Ascending aorta (tissue), 2 donors: ENCODE measurements around the gene ASAP3. TPM values are rescaled to one million over a fixed set of nuclear protein-coding genes. Genes with fewer than 3 reads are reported as not detected.
"Not testable (repeated sequence)": the region's sequence is repeated elsewhere in the genome, so short reads cannot be mapped to it uniquely, and the experiment has no call there.

Experiments used
- DNase-seq, 2 donors: peaks; one replicate each; pipeline ENCODE4 v3.0.0-alpha.2; 2019; ENCODE audit warnings: low spot score in 2 of 2
- H3K27ac ChIP-seq, 2 donors: fragments of 200-600 bp; sonication (generic); one replicate each; pipeline ENCODE4 v1.5.1; 2016 to 2017; ENCODE audit warnings: mild to moderate bottlenecking in 1 of 2
- H3K27me3 ChIP-seq: fragments of 200-600 bp; sonication (generic); one replicate; pipeline ENCODE4 v1.5.1; 2017
- H3K36me3 ChIP-seq, 2 donors: fragments of 200-600 bp; sonication (generic); one replicate each; pipeline ENCODE4 v1.5.1; 2016
- H3K4me1 ChIP-seq, 2 donors: fragments of 200-600 bp; sonication (generic); one replicate each; pipeline ENCODE4 v1.5.1; 2016 to 2017; ENCODE audit warnings: mild to moderate bottlenecking in 1 of 2
- H3K4me3 ChIP-seq, 2 donors: fragments of 200-600 bp; sonication (generic); one replicate each; pipeline ENCODE4 v1.5.1; 2016 to 2017; ENCODE audit warnings: mild to moderate bottlenecking in 1 of 2
- H3K9me3 ChIP-seq, 2 donors: fragments of 200-600 bp; sonication (generic); one replicate each; pipeline ENCODE4 v1.5.1; 2016
- CTCF ChIP-seq, 3 experiments: fragments of 200-600 bp in 2 of 3; fragments of 450-650 bp in 1 of 3; sonication (generic) in 2 of 3; IDR thresholded peaks; one replicate each; pipeline ENCODE4 v1.5.1; 2016 to 2019; ENCODE audit warnings: antibody characterized with exemption in 3 of 3, mild to moderate bottlenecking in 1 of 3, moderate library complexity in 1 of 3
- intact Hi-C: fragments of 100-400 bp; cut with DNase I; formaldehyde crosslinking; loops from one replicate; pipeline ENCODE4 v1.15.1; 2023
- total RNA-seq: library from RNA; depleted of rRNA; stranded (reverse); fragments of >200 nt; gene quantifications from one replicate; pipeline ENCODE4 v1.1.0, GENCODE V29; 2016

Gene ASAP3
- total RNA-seq, 1 donor from 2014 or later, result 125 TPM

- no peak overlapping the region for H3K27ac ChIP-seq
- H3K27me3 ChIP-seq, result no peaks in the 10 kb centered on the region
- DNase-seq, result no peak
- no peak for TF ChIP-seq CTCF (IDR thresholded peaks at IDR 0.05)
- peaks cover 0 to 3% of the 10 kb centered on the region in 2 donors for H3K4me1 ChIP-seq
- H3K4me3 ChIP-seq, result no peak overlapping the region
- H3K9me3 ChIP-seq, result no peaks in the 10 kb centered on the region
- intact Hi-C loops, result loop anchor here (1.0 kb wide), 2 partner anchors 44 to 141 kb away; no protein-coding TSS in a partner anchor
- no peaks in the 10 kb centered on the region for H3K36me3 ChIP-seq
These were observed 12.7 kb upstream of the ASAP3 start for GRCh38 chr1:23496490-23497181.

GRCh38 chr1:23494836-23495235 is 10.9 kb upstream of the ASAP3 start:
- DNase-seq, intact Hi-C loops, H3K27me3 ChIP-seq, H3K27ac ChIP-seq, H3K9me3 ChIP-seq, H3K4me3 ChIP-seq, H3K36me3 ChIP-seq, H3K4me1 ChIP-seq: not testable (repeated sequence)

DNA sequence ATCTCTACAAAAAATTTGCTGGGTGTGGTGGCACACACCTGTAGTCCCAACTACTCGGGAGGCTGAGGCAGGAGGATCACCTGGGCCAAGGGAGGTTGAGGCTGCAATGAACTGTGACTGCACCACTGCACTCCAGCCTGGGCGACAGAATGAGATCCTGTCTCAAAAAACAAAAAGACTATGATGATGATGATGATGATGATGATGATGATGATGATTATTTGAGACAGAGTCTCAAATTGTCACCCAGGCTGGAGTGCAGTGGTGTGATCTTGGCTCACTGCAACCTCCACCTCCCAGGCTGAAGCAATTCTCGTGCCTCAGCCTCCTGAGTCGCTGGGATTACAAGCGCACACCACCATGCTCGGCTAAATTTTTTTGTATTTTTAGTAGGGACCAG is 8.8 kb upstream of the ASAP3 start:
- DNase-seq, H3K4me3 ChIP-seq, H3K27me3 ChIP-seq, H3K9me3 ChIP-seq, H3K27ac ChIP-seq, intact Hi-C loops, H3K36me3 ChIP-seq, H3K4me1 ChIP-seq: not testable (repeated sequence)

DNA sequence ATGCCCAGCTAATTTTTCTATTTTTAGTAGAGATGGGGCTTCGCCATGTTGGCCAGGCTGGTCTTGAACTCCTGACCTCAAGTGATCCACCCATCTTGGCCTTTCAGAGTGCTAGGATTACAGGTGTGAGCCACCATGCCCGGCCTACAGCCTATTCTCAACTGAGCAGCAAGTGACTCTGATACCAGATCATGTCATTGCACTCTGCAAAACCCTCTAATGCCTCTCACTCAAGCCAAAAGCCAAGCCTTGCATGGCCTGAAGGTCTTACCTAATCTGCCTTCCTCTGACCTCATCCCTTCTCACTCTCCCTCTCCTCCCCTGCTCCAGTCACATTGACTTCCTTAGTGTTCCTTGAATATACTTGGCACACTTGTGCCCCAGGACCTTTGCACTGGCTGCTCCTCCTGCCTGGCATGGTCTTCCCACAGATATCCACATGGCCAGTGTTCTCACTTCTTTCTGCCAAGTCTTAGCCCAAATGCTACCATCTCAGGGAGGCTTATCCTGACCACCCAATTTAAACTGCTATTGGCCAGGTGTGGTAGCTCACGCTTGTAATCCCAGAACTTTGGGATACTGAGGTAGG is 8.2 kb upstream of the ASAP3 start:
- H3K27ac ChIP-seq, result no peak overlapping the region
- intact Hi-C loops, result no loop called here
- H3K27me3 ChIP-seq, result no peaks in the 10 kb centered on the region
- H3K9me3 ChIP-seq, result no peaks in the 10 kb centered on the region
- TF ChIP-seq CTCF (IDR thresholded peaks at IDR 0.05), result no peak
- H3K36me3 ChIP-seq, result no peaks in the 10 kb centered on the region
- DNase-seq, result no peak
- peaks cover 0 to 1% of the 10 kb centered on the region in 2 donors for H3K4me1 ChIP-seq
- H3K4me3 ChIP-seq, result no peak overlapping the region

GRCh38 chr1:23489842-23490241 is 5.9 kb upstream of the ASAP3 start:
- no peak overlapping the region for H3K4me3 ChIP-seq
- no peak for DNase-seq
- H3K36me3 ChIP-seq, result no peaks in the 10 kb centered on the region
- H3K27me3 ChIP-seq, result no peaks in the 10 kb centered on the region
- no peaks in the 10 kb centered on the region for H3K9me3 ChIP-seq
- H3K27ac ChIP-seq, result no peak overlapping the region
- H3K4me1 ChIP-seq, result peaks cover 0 to 5% of the 10 kb centered on the region in 2 donors
- no peak for TF ChIP-seq CTCF (IDR thresholded peaks at IDR 0.05)
- intact Hi-C loops, result no loop called here

GRCh38 chr1:23485002-23485332 is 988 bp upstream of the ASAP3 start:
- no peaks in the 10 kb centered on the region for H3K36me3 ChIP-seq
- DNase-seq, result no peak
- H3K27me3 ChIP-seq, result no peaks in the 10 kb centered on the region
- no peak for TF ChIP-seq CTCF (IDR thresholded peaks at IDR 0.05)
- intact Hi-C loops, result loop anchor here (2.0 kb wide), 1 partner anchor 46 kb away; the partner anchor contains the start of gene E2F2
- H3K4me3 ChIP-seq, result peak overlapping the region; percentile 87 to 96
- H3K27ac ChIP-seq, result peak overlapping the region; percentile 88 to 89
- peaks cover 5 to 13% of the 10 kb centered on the region in 2 donors for H3K4me1 ChIP-seq
- no peaks in the 10 kb centered on the region for H3K9me3 ChIP-seq
